HG03103 (cell line): ENCODE results near the gene PROK1.
"Not testable (repeated sequence)": the region's sequence is repeated elsewhere in the genome, so short reads cannot be mapped to it uniquely, and the experiment has no call there.

ENCODE experiments used
- ATAC-seq: cut with Tn5 transposase; IDR thresholded peaks from one replicate; pipeline ENCODE4 v1.9.1; 2021; ENCODE audit warnings: low read depth; ENCODE audit not compliant: unreplicated experiment

The PROK1 gene

DNA sequence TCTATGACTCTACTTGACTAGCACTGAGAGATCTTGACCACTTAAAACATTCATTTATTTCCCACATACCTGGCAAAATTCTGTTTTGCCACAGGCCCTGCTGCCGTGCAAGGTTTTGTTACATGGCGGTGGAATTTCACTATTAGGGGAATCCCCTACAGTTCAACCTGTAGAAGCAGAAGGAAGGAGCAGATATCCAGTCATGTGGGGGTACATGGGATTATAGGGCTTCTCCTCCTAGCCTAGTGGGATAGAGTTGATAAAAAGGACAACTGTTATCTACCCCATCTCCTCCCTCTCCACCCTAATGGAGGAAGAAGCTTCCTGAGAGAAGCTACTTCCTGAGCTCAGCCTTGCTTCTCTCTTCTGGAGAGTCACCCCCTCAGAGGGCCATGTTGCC lies 17.7 kb upstream of the PROK1 start:
- no peak for ATAC-seq

DNA sequence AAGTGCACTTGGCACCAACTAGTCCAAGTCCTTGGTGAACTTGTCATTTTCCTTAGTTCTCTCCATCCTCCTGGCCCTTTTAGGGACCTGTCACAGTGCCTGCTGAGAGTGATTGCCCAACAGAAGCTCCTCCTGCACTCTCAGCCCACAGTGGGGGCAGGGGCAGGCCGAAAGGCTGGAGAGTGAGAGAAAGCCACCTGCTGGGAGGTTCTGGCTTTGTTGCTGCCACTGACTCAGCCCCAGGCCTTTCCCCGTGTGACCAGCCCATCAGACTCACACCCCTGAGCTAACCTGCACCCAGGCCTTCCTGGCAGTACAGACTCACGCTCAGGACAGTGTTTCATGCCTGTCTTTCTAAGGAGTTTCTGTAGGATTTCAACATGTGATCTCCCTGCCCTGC lies 17.1 kb upstream of the PROK1 start:
- ATAC-seq: no peak

GRCh38 chr1:110434946-110435345 lies 16.0 kb upstream of the PROK1 start:
- ATAC-seq: no peak

DNA sequence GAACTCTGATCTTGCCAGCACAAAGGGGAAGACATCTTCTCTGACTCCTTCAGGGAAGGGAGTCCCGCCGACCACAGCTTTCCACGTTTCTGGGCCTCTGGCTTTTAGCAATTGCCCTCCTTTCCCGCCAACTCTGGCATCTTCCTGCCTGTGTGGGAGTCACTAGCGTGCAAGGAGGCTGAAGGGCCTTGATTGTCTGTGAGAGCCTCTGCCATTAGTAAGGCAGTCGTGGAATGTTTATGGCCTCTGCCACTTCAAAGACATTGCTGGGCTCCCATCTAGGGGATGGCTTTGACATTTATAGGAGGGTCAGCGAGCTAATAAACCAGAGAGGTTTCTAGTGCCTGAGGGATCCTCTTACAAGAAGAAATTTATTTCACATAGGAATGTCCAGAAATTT lies 14.3 kb upstream of the PROK1 start:
- ATAC-seq: no peak

DNA sequence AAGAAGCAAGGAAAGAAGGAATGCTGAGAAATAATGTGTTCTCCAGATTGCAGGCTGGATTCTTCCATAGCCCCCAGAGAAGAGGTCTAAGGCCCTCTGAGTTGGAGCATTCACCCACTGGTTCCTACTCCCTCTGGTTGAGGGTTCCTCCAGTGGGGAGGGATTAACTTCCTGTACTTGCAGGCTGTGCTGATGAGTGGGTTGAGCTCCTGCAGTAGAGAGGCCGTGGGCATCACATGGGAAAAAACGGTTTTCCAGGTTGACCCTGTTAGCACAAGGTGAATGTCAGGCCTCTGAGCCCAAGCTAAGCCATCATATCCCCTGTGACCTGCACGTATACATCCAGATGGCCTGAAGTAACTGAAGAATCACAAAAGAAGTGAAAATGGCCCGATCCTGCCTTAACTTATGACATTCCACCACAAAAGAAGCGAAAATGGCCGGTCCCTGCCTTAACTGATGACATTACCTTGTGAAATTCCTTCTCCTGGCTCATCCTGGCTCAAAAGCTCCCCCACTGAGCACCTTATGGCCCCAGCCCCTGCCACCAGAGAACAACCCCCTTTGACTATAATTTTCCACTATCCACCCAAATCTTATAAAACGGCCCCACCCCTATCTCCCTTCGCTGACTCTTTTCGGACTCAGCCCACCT lies 13.2 kb upstream of the PROK1 start:
- not testable (repeated sequence) for ATAC-seq

GRCh38 chr1:110438893-110439292 lies 12.1 kb upstream of the PROK1 start:
- ATAC-seq: no peak

DNA sequence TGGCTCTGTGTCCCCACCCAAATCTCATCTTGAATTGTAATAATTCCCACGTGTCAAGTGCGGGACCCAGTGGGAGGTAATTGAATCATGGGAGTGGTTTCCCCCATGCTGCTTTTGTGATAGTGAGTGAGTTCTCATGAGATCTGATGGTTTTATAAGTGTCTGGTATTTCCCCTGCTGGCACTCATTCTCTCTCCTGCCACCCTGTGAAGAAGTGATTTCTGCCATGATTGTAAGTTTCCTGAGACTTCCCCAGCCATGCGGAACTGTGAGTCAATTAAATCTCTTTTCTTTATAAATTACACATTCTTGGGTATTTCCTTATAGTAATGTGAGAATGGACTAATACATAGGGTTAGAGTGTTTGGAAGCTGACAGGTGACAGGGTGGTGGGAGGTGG lies 11.1 kb upstream of the PROK1 start:
- not testable (repeated sequence) for ATAC-seq

GRCh38 chr1:110440877-110441276 lies 10.1 kb upstream of the PROK1 start:
- ATAC-seq: no peak

GRCh38 chr1:110441888-110442287 lies 9.1 kb upstream of the PROK1 start:
- ATAC-seq: no peak

DNA sequence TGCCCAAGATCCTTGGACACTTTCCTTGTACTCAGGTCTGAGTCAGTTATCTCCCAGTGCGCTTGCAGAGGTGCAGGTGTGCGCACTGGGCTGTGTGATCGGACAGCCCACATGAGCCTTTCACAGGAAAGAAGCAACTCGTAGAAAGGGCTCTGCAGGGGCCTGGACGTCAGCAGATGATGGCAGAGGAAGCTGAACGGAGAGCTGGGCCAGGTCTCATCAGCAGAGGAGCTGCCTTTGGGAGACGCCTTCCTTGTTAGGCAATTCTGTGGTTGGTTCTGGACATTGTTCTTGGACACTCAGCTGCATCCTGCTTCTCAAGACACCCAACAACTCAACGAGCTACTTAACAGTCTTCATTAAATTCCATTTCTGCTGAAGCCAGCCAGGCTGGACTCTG lies 7.5 kb upstream of the PROK1 start:
- ATAC-seq: no peak

- no peak for ATAC-seq
These were observed 6.4 kb upstream of the PROK1 start for GRCh38 chr1:110444561-110444960.

- no peak for ATAC-seq
These were observed 993 bp upstream of the PROK1 start for GRCh38 chr1:110449661-110450651.

- ATAC-seq: no peak
These were observed 1.4 kb downstream of the PROK1 start for GRCh38 chr1:110452330-110452729.

DNA sequence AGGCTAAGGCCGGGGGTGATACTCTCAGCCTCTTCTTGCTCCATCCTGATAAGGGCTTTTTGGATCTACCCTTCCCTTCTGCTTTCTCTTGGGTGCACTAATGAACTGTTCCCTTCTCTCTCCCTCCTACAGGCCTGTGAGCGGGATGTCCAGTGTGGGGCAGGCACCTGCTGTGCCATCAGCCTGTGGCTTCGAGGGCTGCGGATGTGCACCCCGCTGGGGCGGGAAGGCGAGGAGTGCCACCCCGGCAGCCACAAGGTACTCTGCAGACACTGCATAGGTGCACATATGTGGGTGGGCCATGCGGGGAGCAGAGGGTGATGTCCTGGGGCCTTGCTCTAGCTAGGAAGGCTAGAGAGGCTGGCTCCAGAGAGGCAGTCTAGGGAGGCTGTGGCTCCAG lies 2.9 kb downstream of the PROK1 start:
- ATAC-seq: no peak

GRCh38 chr1:110454328-110454727 lies 3.4 kb downstream of the PROK1 start:
- ATAC-seq: no peak

GRCh38 chr1:110455151-110455550 lies 4.2 kb downstream of the PROK1 start:
- no peak for ATAC-seq

- no peak for ATAC-seq
These were observed 6.3 kb downstream of the PROK1 start for GRCh38 chr1:110457206-110457605.

- no peak for ATAC-seq
These were observed 9.6 kb downstream of the PROK1 start for GRCh38 chr1:110460253-110461220.

GRCh38 chr1:110462093-110462492 lies 11.1 kb downstream of the PROK1 start:
- no peak for ATAC-seq

DNA sequence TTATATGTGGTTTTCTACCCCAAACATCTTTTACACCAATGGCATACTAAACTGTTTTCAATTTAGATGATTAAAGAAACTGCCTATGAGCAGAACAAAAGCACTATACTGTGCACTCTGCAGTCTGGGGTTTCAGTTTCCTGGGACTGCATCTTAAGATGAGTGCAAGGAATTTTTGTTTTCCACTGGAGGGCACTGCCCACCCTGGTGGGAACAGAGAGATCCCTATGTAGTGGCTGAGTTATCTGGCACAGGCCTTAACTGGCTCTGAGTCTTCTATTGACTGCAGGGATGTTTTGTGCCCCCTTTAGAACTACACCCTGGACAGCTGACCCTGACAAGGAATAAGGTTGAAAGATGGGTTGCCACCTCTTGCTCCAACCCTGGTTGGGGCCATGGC lies 12.0 kb downstream of the PROK1 start:
- no peak for ATAC-seq

DNA sequence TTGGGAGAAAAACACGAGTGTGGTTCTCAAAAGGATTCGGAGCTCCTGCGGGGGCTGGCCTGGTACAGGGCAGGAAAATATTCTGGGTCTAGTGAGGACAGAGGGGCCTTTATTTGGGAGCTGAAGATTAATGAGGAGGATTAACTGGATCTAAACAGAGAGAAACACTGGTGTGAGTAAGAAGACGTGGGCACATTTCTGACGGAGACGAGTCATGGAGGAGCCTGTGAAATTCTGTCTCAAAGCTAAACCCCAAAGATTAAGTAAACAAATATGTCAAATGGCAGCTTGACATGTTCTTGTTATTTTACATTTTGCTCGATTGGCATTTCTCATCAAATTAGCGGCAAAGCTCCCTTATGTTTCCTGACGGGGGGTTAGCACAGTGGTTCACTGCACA lies 12.8 kb downstream of the PROK1 start:
- no peak for ATAC-seq
